Frontal cortex (tissue), 4 donors: ENCODE data around the gene NAV2. TPM values are rescaled to one million over a fixed set of nuclear protein-coding genes. Genes with fewer than 3 reads are reported as not detected.
"Not testable (repeated sequence)": the region's sequence is repeated elsewhere in the genome, so short reads cannot be mapped to it uniquely, and the experiment has no call there.

Experiments
- DNase-seq, 2 donors: peaks; one replicate each; pipeline ENCODE4 v3.0.0; 2012; ENCODE audit warnings: low spot score in 2 of 2
- FAIRE-seq: peaks from 2 replicates; lab custom pipeline; 2012; peaks lifted over from hg19 to GRCh38; lab: Jason Lieb, UNC
- total RNA-seq: library from RNA; depleted of rRNA; stranded (reverse); fragments of >200 nt; gene quantifications from one replicate; pipeline ENCODE4 v1.2.3, GENCODE V29; 2014
- donor health status: control.
- donor health status: control.
- donor health status: control.

NAV2 gene
- total RNA-seq, 1 donor from 2014 or later: 15.5 TPM

DNA sequence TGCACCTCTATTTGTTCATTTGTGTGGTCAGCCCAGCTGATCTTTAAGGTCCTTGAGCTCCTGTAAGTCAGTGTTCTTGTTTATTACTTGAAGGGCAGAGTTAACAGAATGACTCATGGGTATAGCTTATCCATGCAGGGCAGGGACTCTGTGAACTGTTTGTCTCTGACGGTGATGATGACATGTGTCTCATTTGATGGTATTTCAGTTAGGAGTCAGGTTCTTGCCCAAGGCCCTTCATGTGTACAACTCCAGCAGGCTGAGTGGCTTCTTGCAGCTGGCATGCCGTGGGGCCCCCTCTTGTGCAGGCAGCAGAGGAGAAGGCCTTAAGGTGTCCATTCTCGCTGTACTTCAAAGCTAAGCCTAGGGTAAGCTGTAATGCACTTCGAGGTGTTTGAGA, 282.5 kb downstream of the NAV2 start:
- DNase-seq: no peak
- no peak for FAIRE-seq

- FAIRE-seq (no peak), DNase-seq (no peak)
These were observed 283.9 kb downstream of the NAV2 start for GRCh38 chr11:19996571-19996970.

DNA sequence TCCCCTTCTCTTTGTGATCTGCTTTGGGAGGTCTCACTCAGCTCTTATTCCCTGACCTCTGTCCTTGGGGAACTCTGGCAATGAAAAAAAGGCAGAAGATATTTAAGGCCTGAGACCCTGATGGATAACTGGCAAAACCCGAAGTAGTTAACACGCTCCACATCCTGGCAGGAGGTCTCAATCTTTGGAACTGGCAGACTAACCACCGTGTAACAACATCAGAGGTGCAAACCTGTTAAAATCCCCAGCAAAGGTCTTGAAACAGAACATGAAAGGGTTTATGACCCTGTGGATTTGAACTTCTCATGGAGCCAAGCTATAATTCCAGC, 287.3 kb downstream of the NAV2 start:
- no peak for DNase-seq
- FAIRE-seq: no peak

DNA sequence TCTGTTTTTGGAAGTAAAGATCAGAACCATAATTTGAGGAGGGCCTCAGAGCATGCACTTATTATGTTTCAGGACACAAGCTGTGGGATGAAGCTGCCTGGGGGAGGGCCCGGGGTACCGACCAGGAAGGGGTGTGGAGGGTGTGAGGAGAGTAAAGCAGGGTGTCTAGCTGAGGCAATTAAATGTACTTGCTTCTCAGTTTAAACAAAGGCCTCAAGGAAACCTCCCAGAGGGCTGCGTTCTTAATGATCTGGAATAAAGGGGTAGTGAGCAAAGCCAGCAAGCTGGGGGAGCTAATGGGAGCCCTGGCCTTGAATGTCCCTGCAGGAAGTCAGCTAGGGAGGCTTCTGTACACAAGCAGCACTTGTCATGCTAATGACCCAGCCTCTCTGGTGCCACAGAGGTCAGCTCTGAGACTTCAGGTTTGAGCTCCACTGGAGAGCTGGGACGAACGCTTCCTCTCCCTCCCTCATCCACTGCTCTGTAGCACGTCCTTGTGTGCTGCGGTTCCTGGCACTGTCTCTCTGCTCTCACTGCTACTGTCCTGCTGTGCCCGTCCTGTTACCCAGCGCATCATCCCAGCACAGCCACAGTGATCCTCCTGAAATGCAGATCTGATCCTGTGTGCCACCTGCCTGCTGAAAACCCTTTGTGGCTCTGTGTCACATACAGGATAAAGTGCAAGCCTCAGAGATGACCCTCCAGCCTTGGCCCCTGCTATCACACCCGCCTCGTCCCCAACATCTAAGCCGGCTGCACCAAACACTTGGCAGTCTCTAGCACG, 287.9 kb downstream of the NAV2 start:
- no peak for FAIRE-seq
- no peak for DNase-seq

GRCh38 chr11:20002312-20003216, 289.9 kb downstream of the NAV2 start:
- FAIRE-seq (no peak), DNase-seq (no peak)

GRCh38 chr11:20003351-20003750, 290.7 kb downstream of the NAV2 start:
- DNase-seq: no peak
- no peak for FAIRE-seq

- FAIRE-seq: no peak
These were observed 292.2 kb downstream of the NAV2 start for GRCh38 chr11:20004866-20005265.

GRCh38 chr11:20005747-20006146, 293.1 kb downstream of the NAV2 start:
- FAIRE-seq: no peak
- DNase-seq: no peak

More at GRCh38 chr11:20004866-20005265, 292.2 kb downstream of the NAV2 start:
- DNase-seq: no peak

DNA sequence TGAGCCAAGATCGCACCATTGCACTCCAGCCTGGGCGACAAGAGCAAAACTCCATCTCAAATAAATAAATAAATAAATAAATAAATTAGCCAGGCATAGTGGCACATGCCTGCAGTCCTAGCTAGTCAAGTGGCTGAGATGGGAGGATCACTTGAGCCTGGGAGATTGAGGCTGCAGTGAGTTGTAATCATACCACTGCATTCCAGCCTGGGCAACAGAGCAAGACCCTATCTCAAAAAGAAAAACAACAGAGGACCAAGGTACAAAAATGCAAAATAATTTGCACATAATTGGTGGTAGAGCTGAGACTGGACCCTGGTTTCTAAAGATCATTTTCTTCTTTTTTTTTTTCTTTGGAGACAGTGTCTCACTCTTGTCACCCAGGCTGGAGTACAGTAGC, 294.0 kb downstream of the NAV2 start:
- not testable (repeated sequence) for FAIRE-seq

GRCh38 chr11:20007386-20007785, 294.7 kb downstream of the NAV2 start:
- no peak for FAIRE-seq
- no peak for DNase-seq

More for the DNA sequence above, 294.0 kb downstream of the NAV2 start:
- not testable (repeated sequence) for DNase-seq

- DNase-seq (no peak), FAIRE-seq (no peak)
These were observed 295.7 kb downstream of the NAV2 start for GRCh38 chr11:20008190-20008870.

GRCh38 chr11:20008871-20009644, 296.4 kb downstream of the NAV2 start:
- no peak for FAIRE-seq

GRCh38 chr11:20010156-20010850, 297.7 kb downstream of the NAV2 start:
- no peak for FAIRE-seq
- DNase-seq: no peak

More at GRCh38 chr11:20008871-20009644, 296.4 kb downstream of the NAV2 start:
- no peak for DNase-seq

DNA sequence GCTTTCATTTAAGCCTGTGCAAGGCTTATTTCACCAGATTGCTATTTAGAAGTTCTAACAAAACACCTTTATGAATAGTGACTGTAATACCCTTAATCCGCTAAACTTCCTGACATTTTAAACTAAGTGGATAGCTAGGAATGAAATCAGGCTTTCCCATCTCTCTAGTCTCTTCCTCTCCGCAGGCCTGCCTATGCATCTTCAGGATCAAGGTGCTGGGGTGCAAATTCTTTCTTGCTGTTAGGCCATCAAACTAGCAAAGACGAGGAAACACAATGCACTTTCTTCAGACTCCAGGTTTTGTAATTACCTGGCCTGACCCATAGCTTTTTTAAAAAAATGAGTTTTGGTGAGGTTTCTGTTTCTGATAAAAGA, 298.2 kb downstream of the NAV2 start:
- DNase-seq (no peak), FAIRE-seq (no peak)

- no peak for FAIRE-seq
- no peak for DNase-seq
These were observed 298.8 kb downstream of the NAV2 start for GRCh38 chr11:20011307-20011951.

DNA sequence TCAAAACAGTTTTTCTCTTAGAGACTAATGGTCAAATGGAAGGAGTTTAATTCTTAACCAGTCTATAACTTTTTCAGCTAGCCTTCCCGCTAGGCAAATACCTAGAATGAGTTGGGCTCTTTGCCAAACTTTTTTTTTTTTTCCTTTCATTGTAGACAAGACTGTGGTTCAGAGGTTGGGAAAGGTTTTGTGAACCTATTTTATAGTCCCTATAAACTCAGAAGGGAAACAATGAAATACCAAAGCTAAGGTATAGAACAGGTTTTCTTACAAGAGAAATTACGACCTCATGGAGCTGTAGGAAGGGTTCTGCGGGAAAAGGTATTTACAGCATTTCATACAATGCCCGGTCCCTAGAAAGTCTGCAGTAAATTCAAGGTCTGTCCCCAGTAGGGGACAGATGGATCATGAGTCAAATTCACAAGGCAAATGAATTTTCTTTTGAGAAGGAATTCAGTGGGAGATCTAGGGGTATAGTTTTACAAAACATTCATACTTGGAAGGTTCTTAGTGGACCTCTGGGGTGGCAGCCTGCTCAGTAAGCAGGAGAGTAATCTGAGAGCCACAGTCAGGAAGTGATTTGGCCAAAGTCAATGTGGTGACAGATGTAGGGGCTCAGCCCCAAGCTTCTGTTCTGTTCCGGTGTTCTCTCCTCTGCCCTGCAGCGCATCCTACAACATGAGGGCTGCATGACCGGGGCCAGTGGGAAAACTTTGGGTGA, 300.9 kb downstream of the NAV2 start:
- FAIRE-seq (no peak), DNase-seq (no peak)

DNA sequence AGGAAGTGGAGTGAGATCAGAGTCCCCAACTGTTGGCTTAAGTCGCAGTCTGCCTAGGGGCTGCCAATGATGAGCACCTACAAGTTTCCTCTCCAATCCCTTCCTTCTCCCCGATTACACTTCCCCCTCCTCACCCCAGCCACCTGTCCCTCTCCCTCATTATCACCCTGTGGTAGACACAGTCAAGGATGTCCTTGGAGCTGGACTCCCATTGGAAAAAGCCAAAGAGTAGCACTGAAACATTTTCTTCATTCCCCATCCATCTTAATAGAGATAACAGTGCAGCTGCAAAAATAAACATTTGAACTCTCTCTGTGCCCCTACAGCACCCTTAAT, 301.4 kb downstream of the NAV2 start:
- DNase-seq (no peak), FAIRE-seq (no peak)

DNA sequence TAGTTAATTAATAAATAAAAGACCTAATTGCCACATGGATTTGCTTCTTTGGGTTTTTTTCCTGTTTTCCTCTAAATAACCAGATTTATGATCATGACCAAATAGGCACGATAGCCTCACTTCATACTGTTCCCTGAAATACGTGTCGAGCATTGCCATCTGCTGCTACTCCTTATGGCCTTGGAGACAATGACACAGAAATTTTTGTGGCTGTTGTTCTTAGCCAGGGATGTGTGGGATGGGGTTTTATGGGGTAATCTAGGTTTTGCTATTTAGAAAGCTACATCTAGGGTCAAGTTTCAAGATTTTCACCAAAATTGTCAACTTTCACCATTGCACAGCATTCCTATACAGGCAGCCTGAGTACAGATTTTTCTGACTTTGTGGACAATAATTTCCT, 302.5 kb downstream of the NAV2 start:
- FAIRE-seq: no peak

More for the DNA sequence above, 302.5 kb downstream of the NAV2 start:
- no peak for DNase-seq
